Measurements from ENCODE around the gene MYBPC1. TPM values are rescaled to one million over a fixed set of nuclear protein-coding genes. Genes with fewer than 3 reads are reported as not detected.

Gene MYBPC1
- total RNA-seq, 1 experiment from 2014 or later = not detected

GRCh38 chr12:101710288-101710687 is 115.5 kb downstream of the MYBPC1 start:
- Mint-ChIP-seq H3K36me3 (ENCODE audit: insufficient read depth, unreplicated experiment) (no peaks in the 10 kb centered on the region), H3K4me3 (ENCODE audit: unreplicated experiment) (no peak overlapping the region), H3K27me3 (ENCODE audit: insufficient read depth, unreplicated experiment) (no peaks in the 10 kb centered on the region), H3K27ac (ENCODE audit: unreplicated experiment) (no peak overlapping the region), H3K9me3 (ENCODE audit: unreplicated experiment) (no peaks in the 10 kb centered on the region), H3K4me1 (ENCODE audit: low read depth, unreplicated experiment) (peaks cover 32% of the 10 kb centered on the region)
- TF ChIP-seq CTCF (IDR thresholded peaks at IDR 0.05; ENCODE audit: insufficient read depth in 1 of 2, low read depth in 1 of 2, low read length in 1 of 2, severe bottlenecking in 1 of 2, unreplicated experiment in 1 of 2) = no peak
- BruUV-seq (replicated peaks) = no TSS peak
- Histone ChIP-seq H3K4me1 (peaks cover 25% of the 10 kb centered on the region), H3K9me3 (no peaks in the 10 kb centered on the region), H3K27me3 (replicated peaks; ENCODE audit: control insufficient read depth, insufficient read depth, low read length) (no peaks in the 10 kb centered on the region), H3K4me3 (ENCODE audit: low read depth, low read length) (no peak overlapping the region), H3K36me3 (ENCODE audit: control insufficient read depth, insufficient read depth, low read length) (no peaks in the 10 kb centered on the region)
- ChIA-PET POLR2A (no interaction called here), CTCF (no interaction called here)
- no peak for DNase-seq
- intact Hi-C loops (cut with micrococcal nuclease; ENCODE audit: unreplicated experiment) = no loop called here

- no peak for TF ChIP-seq CTCF (IDR thresholded peaks at IDR 0.05; ENCODE audit: insufficient read depth in 1 of 2, low read depth in 1 of 2, low read length in 1 of 2, severe bottlenecking in 1 of 2, unreplicated experiment in 1 of 2)
- peaks cover 19% of the 10 kb centered on the region for H3K4me1 Mint-ChIP-seq (ENCODE audit: low read depth, unreplicated experiment)
- H3K27me3 Mint-ChIP-seq (ENCODE audit: insufficient read depth, unreplicated experiment) = no peaks in the 10 kb centered on the region
- Histone ChIP-seq H3K36me3 (ENCODE audit: control insufficient read depth, insufficient read depth, low read length) (no peaks in the 10 kb centered on the region), H3K9me3 (no peaks in the 10 kb centered on the region), H3K4me3 (ENCODE audit: low read depth, low read length) (no peak overlapping the region), H3K4me1 (peaks cover 13% of the 10 kb centered on the region), H3K27me3 (replicated peaks; ENCODE audit: control insufficient read depth, insufficient read depth, low read length) (no peaks in the 10 kb centered on the region)
- no peaks in the 10 kb centered on the region for H3K9me3 Mint-ChIP-seq (ENCODE audit: unreplicated experiment)
- POLR2A ChIA-PET = no interaction called here
- H3K36me3 Mint-ChIP-seq (ENCODE audit: insufficient read depth, unreplicated experiment) = peaks cover 6% of the 10 kb centered on the region
- BruUV-seq (replicated peaks) = no TSS peak
- H3K27ac Mint-ChIP-seq (ENCODE audit: unreplicated experiment) = peak overlapping the region; percentile 40
- H3K4me3 Mint-ChIP-seq (ENCODE audit: unreplicated experiment) = peak overlapping the region; percentile 16
- CTCF ChIA-PET = no interaction called here
- intact Hi-C loops (cut with micrococcal nuclease; ENCODE audit: unreplicated experiment) = no loop called here
- DNase-seq = peak; percentile 37
Observed at GRCh38 chr12:101713059-101713682, 118.4 kb downstream of the MYBPC1 start.

- no peaks in the 10 kb centered on the region for H3K9me3 ChIP-seq
- no peak overlapping the region for H3K4me3 Mint-ChIP-seq (ENCODE audit: unreplicated experiment)
- H3K36me3 Mint-ChIP-seq (ENCODE audit: insufficient read depth, unreplicated experiment) = peaks cover 7% of the 10 kb centered on the region
- CTCF ChIA-PET = no interaction called here
- POLR2A ChIA-PET = no interaction called here
- no peaks in the 10 kb centered on the region for H3K27me3 ChIP-seq (replicated peaks; ENCODE audit: control insufficient read depth, insufficient read depth, low read length)
- no TSS peak for BruUV-seq (replicated peaks)
- no peak overlapping the region for H3K4me3 ChIP-seq (ENCODE audit: low read depth, low read length)
- no peak overlapping the region for H3K27ac Mint-ChIP-seq (ENCODE audit: unreplicated experiment)
- no peaks in the 10 kb centered on the region for H3K9me3 Mint-ChIP-seq (ENCODE audit: unreplicated experiment)
- H3K4me1 Mint-ChIP-seq (ENCODE audit: low read depth, unreplicated experiment) = peaks cover 19% of the 10 kb centered on the region
- no peaks in the 10 kb centered on the region for H3K36me3 ChIP-seq (ENCODE audit: control insufficient read depth, insufficient read depth, low read length)
- intact Hi-C loops (cut with micrococcal nuclease; ENCODE audit: unreplicated experiment) = no loop called here
- no peaks in the 10 kb centered on the region for H3K27me3 Mint-ChIP-seq (ENCODE audit: insufficient read depth, unreplicated experiment)
- TF ChIP-seq CTCF (IDR thresholded peaks at IDR 0.05; ENCODE audit: insufficient read depth in 1 of 2, low read depth in 1 of 2, low read length in 1 of 2, severe bottlenecking in 1 of 2, unreplicated experiment in 1 of 2) = no peak
- peaks cover 13% of the 10 kb centered on the region for H3K4me1 ChIP-seq
- no peak for DNase-seq
Observed at GRCh38 chr12:101713930-101714329, 119.2 kb downstream of the MYBPC1 start.

All from Caco-2 (cell line).